Neuronal stem cell (in vitro differentiated cells): ENCODE data around the gene HS6ST3.

Experiments
- DNase-seq: peaks from one replicate; pipeline ENCODE4 v3.0.0-alpha.2; 2013; ENCODE audit warnings: low spot score
- H2AFZ ChIP-seq: one replicate; pipeline ENCODE4 v1.6.1; 2013; ENCODE audit warnings: mild to moderate bottlenecking, low read length, inconsistent platforms
- H2AK5ac ChIP-seq: 2 replicates; pipeline ENCODE4 v1.6.1; 2013; ENCODE audit warnings: low read depth, mild to moderate bottlenecking, inconsistent platforms, low read length, moderate library complexity, mixed read lengths
- H2BK120ac ChIP-seq: 2 replicates; pipeline ENCODE4 v1.6.1; 2013; ENCODE audit warnings: low read depth, mild to moderate bottlenecking, inconsistent platforms, low read length, moderate library complexity, mixed read lengths
- H2BK12ac ChIP-seq: one replicate; pipeline ENCODE4 v1.6.1; 2013; ENCODE audit warnings: low read length, inconsistent platforms
- H2BK15ac ChIP-seq: 2 replicates; pipeline ENCODE4 v1.6.1; 2013; ENCODE audit warnings: mild to moderate bottlenecking, low read length, inconsistent platforms, mixed read lengths
- H2BK5ac ChIP-seq: one replicate; pipeline ENCODE4 v1.6.1; 2013; ENCODE audit warnings: inconsistent platforms, mild to moderate bottlenecking, low read length, moderate library complexity
- H3K14ac ChIP-seq: one replicate; pipeline ENCODE4 v1.6.1; 2013; ENCODE audit warnings: low read length, inconsistent platforms
- H3K18ac ChIP-seq: 2 replicates; pipeline ENCODE4 v1.6.1; 2013; ENCODE audit warnings: low read length, inconsistent platforms
- H3K23ac ChIP-seq: 2 replicates; pipeline ENCODE4 v1.6.1; 2013; ENCODE audit warnings: low read depth, mild to moderate bottlenecking, mixed read lengths, low read length, inconsistent platforms; ENCODE audit not compliant: poor library complexity
- H3K27ac ChIP-seq: replicated peaks from 3 replicates; pipeline ENCODE4 v1.5.1; 2013; ENCODE audit warnings: low read length, inconsistent platforms
- H3K27me3 ChIP-seq, 3 experiments: 2 replicates each; pipeline ENCODE4 v1.6.1; 2013; ENCODE audit warnings: low read length in 3 of 3, mild to moderate bottlenecking in 2 of 3, inconsistent platforms in 1 of 3, low read depth in 1 of 3, mixed read lengths in 1 of 3, moderate library complexity in 1 of 3; ENCODE audit not compliant: control insufficient read depth in 3 of 3, insufficient read depth in 3 of 3
- H3K36me3 ChIP-seq, 2 donors: replicated peaks in 1 of 2; 2 replicates each; pipeline ENCODE4 v1.6.1; 2013; ENCODE audit warnings: low read length in 2 of 2; ENCODE audit not compliant: control insufficient read depth in 2 of 2, insufficient read depth in 2 of 2
- H3K4ac ChIP-seq: 2 replicates; pipeline ENCODE4 v1.6.1; 2013; ENCODE audit warnings: inconsistent platforms, mild to moderate bottlenecking, low read length, moderate library complexity
- H3K4me1 ChIP-seq, 2 donors: 1 replicate in 1 of 2; 2 replicates in 1 of 2; pipeline ENCODE4 v1.6.1; 2013; ENCODE audit warnings: low read length in 2 of 2, low read depth in 1 of 2; ENCODE audit not compliant: control insufficient read depth in 2 of 2, insufficient read depth in 1 of 2
- H3K4me2 ChIP-seq: one replicate; pipeline ENCODE4 v1.6.1; 2013; ENCODE audit warnings: mild to moderate bottlenecking, low read length, inconsistent platforms; ENCODE audit not compliant: insufficient read depth, poor library complexity, severe bottlenecking
- H3K4me3 ChIP-seq, 2 donors: 2 replicates each; pipeline ENCODE4 v1.5.1; 2013; ENCODE audit warnings: low read length in 2 of 2, mild to moderate bottlenecking in 2 of 2, inconsistent platforms in 1 of 2, moderate library complexity in 1 of 2
- H3K79me1 ChIP-seq: one replicate; pipeline ENCODE4 v1.6.1; 2013; ENCODE audit warnings: low read depth, mild to moderate bottlenecking, inconsistent platforms, low read length, moderate library complexity
- H3K9ac ChIP-seq: one replicate; pipeline ENCODE4 v1.6.1; 2013; ENCODE audit warnings: mild to moderate bottlenecking, low read depth, low read length, inconsistent platforms; ENCODE audit not compliant: poor library complexity
- H3K9me3 ChIP-seq, 2 donors: replicated peaks in 1 of 2; 2 replicates each; pipeline versions ENCODE3 to v1.6.1; 2013; ENCODE audit warnings: low read length in 2 of 2, mild to moderate bottlenecking in 2 of 2, inconsistent platforms in 1 of 2, low read depth in 1 of 2, mixed read lengths in 1 of 2, moderate library complexity in 1 of 2; ENCODE audit not compliant: control insufficient read depth in 2 of 2, insufficient read depth in 1 of 2
- H4K8ac ChIP-seq: one replicate; pipeline ENCODE4 v1.6.1; 2013; ENCODE audit warnings: low read depth, mild to moderate bottlenecking, inconsistent platforms, low read length, moderate library complexity
- H4K91ac ChIP-seq: one replicate; pipeline ENCODE4 v1.6.1; 2013; ENCODE audit warnings: low read length, low read depth, mild to moderate bottlenecking, inconsistent platforms; ENCODE audit not compliant: poor library complexity
- WGBS, 2 donors: extraction: QIAGEN DNeasy Blood & Tissue Kit; methylation state at CpG; one replicate each; pipeline ENCODE4 v1.1.7; 2013; ENCODE audit warnings: missing lambda C conversion rate in 2 of 2, mixed read lengths in 1 of 2; ENCODE audit not compliant: insufficient read length in 2 of 2, insufficient replicate concordance in 1 of 2; ENCODE audit errors: extremely low coverage in 2 of 2; 5-methylcytosine and 5-hydroxymethylcytosine counted together

Gene HS6ST3

GRCh38 chr13:96539791-96540190 lies 449.9 kb downstream of the HS6ST3 start:
- H3K9ac ChIP-seq, result no peak overlapping the region
- H3K79me1 ChIP-seq, result no peaks in the 10 kb centered on the region
- no peaks in the 10 kb centered on the region for H3K9me3 ChIP-seq
- H4K91ac ChIP-seq, result no peak overlapping the region
- H2BK120ac ChIP-seq, result no peak overlapping the region
- no CpG with 5 or more reads among the region's 2 CpGs for WGBS, 2 donors
- H2BK15ac ChIP-seq, result no peak overlapping the region
- H3K4me1 ChIP-seq, result no peaks in the 10 kb centered on the region
- no peak overlapping the region for H2AFZ ChIP-seq
- H3K14ac ChIP-seq, result no peak overlapping the region
- H3K4me2 ChIP-seq, result no peak overlapping the region
- H3K4me3 ChIP-seq, result no peak overlapping the region
- no peak for DNase-seq
- H2BK12ac ChIP-seq, result no peak overlapping the region
- no peak overlapping the region for H3K23ac ChIP-seq
- H2AK5ac ChIP-seq, result no peak overlapping the region
- H3K18ac ChIP-seq, result no peak overlapping the region
- H4K8ac ChIP-seq, result no peak overlapping the region
- H2BK5ac ChIP-seq, result no peak overlapping the region
- no peaks in the 10 kb centered on the region for H3K27me3 ChIP-seq
- no peaks in the 10 kb centered on the region for H3K36me3 ChIP-seq
- H3K4ac ChIP-seq, result no peak overlapping the region
- H3K27ac ChIP-seq, result no peak overlapping the region

- no CpG with 5 or more reads among the region's 3 CpGs for WGBS, 2 donors
- Histone ChIP-seq H3K23ac (no peak overlapping the region), H2AFZ (no peak overlapping the region), H2BK12ac (no peak overlapping the region), H3K9me3 (no peaks in the 10 kb centered on the region), H4K91ac (no peak overlapping the region), H3K14ac (no peak overlapping the region), H3K27me3 (no peaks in the 10 kb centered on the region), H2BK5ac (no peak overlapping the region), H2AK5ac (no peak overlapping the region), H2BK120ac (no peak overlapping the region), H2BK15ac (no peak overlapping the region), H3K4me1 (no peaks in the 10 kb centered on the region), H3K18ac (no peak overlapping the region), H3K36me3 (no peaks in the 10 kb centered on the region), H3K4me2 (no peak overlapping the region), H3K79me1 (no peaks in the 10 kb centered on the region), H3K9ac (no peak overlapping the region), H4K8ac (no peak overlapping the region), H3K27ac (no peak overlapping the region), H3K4ac (no peak overlapping the region), H3K4me3 (no peak overlapping the region)
- no peak for DNase-seq
Measured at GRCh38 chr13:96540670-96541069, 450.8 kb downstream of the HS6ST3 start.

DNA sequence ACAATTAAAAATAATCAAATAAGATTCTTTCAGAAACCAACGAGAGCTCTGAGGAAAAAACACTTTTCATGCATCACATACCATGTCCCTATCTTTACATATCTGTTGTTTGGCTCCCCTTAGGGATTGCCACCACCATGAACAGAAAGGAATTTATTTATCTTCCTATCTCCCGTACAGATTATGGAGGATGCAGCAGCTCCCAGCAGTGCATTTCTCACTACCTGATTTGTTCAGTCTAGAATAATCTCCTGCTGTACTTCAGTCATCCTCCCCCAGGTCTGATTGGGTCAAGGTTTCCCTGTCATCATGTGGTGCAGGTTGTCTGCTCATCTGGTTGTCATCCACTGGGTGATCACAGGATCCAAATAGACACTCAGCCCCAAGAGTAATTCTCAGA lies 453.1 kb downstream of the HS6ST3 start:
- Histone ChIP-seq H3K36me3 (no peaks in the 10 kb centered on the region), H3K27me3 (no peaks in the 10 kb centered on the region), H3K79me1 (no peaks in the 10 kb centered on the region), H3K4me2 (no peak overlapping the region), H4K8ac (no peak overlapping the region), H3K4me3 (no peak overlapping the region), H3K27ac (no peak overlapping the region), H3K23ac (no peak overlapping the region), H2BK12ac (no peak overlapping the region), H3K14ac (no peak overlapping the region), H3K18ac (no peak overlapping the region), H2BK15ac (no peak overlapping the region), H2BK120ac (no peak overlapping the region), H2AK5ac (no peak overlapping the region), H4K91ac (no peak overlapping the region), H3K4me1 (no peaks in the 10 kb centered on the region), H3K9ac (no peak overlapping the region), H2BK5ac (no peak overlapping the region), H2AFZ (no peak overlapping the region), H3K9me3 (no peaks in the 10 kb centered on the region), H3K4ac (no peak overlapping the region)
- WGBS, 2 donors, result no CpG with 5 or more reads among the region's 2 CpGs
- no peak for DNase-seq

GRCh38 chr13:96544957-96545356 lies 455.1 kb downstream of the HS6ST3 start:
- Histone ChIP-seq H3K4ac (no peak overlapping the region), H3K79me1 (no peaks in the 10 kb centered on the region), H4K91ac (no peak overlapping the region), H2AK5ac (no peak overlapping the region), H2AFZ (no peak overlapping the region), H3K4me2 (no peak overlapping the region), H4K8ac (no peak overlapping the region), H3K18ac (no peak overlapping the region), H2BK120ac (no peak overlapping the region), H3K14ac (no peak overlapping the region), H3K9me3 (no peaks in the 10 kb centered on the region), H3K4me1 (peaks cover 0 to 3% of the 10 kb centered on the region in 2 donors), H3K27me3 (no peaks in the 10 kb centered on the region), H2BK12ac (no peak overlapping the region), H2BK15ac (no peak overlapping the region), H2BK5ac (no peak overlapping the region), H3K4me3 (no peak overlapping the region), H3K9ac (no peak overlapping the region), H3K23ac (no peak overlapping the region), H3K27ac (no peak overlapping the region), H3K36me3 (no peaks in the 10 kb centered on the region)
- no CpG with 5 or more reads among the region's 2 CpGs for WGBS, 2 donors
- no peak for DNase-seq
